HG02759 (cell line): ENCODE measurements around the gene C4BPA.

Experiments used
- ATAC-seq: cut with Tn5 transposase; IDR thresholded peaks from one replicate; pipeline ENCODE4 v1.9.1; 2021; ENCODE audit warnings: mild to moderate bottlenecking, moderate library complexity; ENCODE audit not compliant: unreplicated experiment

The C4BPA gene

DNA sequence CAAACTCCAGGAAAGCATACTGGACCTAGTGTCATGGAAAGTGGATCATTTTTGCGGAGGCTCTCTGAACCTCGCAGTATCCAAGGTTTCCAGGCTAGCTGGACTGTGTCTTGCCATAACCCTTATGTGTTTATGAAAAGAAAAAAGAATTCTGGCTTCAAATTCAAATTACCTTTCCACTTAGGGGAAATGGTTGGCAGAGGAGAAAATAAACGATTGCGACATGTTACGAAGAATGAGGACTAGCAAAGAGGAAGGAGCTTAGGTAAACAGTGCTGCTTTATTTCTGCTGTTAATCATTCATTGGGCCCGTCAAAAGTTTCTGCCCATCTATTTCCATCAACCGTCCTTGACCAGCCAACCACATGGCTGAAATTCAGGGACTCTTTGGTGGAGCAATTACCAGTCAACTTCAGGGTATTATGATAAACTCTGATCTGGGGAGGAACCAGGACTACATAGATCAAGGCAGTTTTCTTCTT lies at the start of gene C4BPA:
Gene C4BPA (plus strand): TSS at position 342 of the 482 bp plus-strand sequence. CDS start 8,793 bp downstream, outside the sequence.
- no peak for ATAC-seq

DNA sequence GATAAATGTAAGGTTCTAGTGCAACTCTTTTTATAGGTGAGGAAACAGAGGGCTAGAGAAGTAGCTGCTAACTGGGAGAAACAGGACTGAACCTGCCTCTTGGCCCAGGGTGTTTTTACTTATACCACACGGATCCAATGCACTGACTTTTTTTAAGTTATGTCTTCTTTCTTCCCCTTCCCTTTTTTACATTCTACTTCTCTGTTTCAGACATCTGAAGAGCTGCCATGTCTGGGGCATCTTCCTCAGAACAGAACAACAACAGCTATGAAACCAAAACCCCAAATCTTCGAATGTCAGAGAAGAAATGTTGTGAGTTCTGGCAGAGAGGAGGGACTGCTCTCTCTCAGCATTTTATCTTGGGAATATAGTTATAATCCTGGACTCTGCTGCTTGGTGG lies 49.5 kb upstream of the C4BPA start:
- ATAC-seq, result no peak

DNA sequence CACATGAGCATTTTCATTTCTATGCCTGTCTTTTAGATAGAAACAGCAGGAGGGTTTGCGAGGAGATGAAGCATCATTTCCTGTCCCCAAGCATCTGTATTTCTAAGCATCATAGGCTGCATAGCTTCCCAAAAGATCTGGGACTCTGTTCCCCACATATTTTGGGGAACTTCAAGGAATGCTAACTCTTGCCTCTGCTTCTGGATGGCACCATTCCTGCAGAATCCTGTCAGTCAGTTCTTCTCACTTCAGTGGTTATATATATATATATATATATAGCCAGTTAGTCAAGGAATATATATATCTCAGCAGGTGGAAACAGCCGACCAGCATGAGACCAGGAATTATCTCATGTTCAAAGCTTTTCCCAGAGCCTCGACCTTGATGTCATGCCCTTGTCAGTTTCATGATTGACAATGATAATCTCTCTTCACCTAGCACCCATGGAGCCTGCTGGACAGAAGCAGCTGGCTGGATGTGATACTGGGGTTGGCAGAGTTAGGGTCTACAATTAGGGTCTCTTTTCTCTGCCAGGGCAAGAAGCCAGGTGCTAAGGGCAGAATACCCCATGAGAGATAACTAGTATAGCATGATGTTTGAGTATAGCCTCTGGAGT lies 48.5 kb upstream of the C4BPA start:
- no peak for ATAC-seq

DNA sequence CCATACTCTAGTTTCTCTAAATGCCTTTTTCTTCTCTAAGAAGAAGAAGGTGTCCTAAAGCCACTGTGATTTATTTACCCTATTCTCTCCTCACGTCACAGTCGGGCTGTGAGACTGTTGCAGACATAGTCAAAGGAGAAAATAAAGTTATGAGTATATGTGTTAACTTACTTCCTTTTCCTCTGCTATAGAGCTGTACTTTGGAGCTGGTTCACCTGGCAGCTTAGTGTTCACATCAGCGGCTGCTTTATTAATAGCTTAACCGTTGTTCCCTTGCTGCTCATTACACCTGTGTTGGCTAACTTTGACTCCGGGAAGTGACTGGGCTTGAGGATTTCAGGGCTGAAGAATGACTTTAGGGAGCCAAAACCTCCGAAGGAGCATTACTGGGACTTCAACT lies 47.4 kb upstream of the C4BPA start:
- ATAC-seq, result no peak

DNA sequence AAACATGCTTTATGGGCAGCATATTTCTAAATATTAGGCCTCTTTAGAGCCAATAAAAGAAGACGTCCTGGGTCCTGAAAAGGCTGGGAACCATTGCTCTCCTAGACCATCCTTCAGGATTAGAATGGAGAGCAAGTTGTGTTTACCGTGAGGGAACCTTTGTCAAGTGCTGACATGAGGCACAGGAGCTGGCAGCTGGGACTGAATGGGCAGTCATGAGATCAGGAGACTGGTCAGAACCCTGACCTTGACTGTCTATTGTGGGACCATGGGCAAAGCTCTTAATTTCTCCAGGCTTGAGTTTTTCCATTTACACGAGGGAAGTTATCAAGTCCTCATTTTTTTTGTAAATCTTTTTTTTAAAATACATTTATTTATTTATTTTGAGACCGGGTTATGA lies 45.8 kb upstream of the C4BPA start:
- ATAC-seq, result no peak

DNA sequence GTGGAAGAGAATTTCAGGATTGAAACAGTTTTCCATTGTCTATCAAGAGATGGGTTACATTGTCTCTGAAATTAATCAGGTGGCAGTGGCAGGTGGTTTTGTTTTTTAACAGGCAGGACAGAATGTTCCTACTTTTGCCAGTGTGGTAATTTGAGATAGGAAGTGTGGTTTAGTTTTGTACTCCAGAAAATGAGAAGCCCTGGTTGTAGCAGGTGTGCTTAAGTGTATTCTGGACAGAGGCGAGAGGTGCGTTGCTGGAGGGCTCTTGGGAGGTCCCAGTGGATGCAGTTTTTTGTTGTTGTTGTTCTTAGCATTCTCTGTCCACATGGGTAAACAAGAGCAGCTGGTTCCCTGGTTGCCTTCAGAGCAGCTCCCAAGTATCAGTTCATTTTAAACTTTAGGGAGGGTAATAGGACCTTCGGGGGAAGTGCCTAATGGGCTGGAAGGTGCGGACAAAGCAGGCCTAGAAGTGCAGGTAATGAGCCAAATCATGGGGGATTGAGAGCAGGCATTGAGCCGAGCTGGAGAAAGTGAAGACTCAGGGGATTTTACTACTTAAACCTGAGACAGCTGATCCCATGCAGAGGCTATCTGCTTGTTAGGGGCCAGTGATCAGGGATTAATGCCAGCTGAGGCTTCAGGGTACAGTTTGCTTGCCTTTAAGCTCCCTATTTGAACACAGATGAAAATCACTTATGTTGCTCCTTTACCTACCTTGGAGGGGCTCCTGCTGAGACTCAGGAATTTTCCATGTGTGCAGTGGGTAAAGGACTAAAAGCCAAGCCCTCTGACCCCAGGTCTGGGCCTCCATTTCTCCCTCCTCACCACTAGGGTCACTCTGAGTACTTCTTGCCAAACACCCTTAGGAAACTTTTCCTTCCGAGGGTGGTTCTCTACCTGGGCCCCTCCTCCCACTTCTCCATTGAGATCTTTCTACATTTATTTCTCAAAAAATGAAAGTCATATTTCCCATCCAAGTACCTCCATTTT lies 44.9 kb upstream of the C4BPA start:
- no peak for ATAC-seq

DNA sequence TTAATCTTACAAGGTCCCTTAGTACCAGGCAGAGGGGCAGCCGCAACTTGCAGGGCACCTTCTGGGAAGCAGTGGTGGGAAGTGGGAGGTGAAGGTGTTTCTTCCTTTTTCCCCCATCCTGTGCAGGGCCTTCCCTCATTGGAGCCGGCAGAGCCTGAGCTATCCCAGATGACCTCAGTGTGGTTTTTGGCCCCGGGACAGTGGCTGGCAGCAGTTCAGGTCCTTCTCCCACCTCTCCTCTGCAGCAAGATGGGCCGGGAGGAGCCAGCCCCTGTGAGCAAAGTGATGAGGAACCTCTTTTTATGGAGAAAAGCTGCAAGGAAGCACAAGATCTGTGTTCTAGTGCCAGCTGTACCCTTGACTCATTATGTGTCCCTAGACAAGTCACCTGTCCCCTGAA lies 44.2 kb upstream of the C4BPA start:
- ATAC-seq, result no peak

DNA sequence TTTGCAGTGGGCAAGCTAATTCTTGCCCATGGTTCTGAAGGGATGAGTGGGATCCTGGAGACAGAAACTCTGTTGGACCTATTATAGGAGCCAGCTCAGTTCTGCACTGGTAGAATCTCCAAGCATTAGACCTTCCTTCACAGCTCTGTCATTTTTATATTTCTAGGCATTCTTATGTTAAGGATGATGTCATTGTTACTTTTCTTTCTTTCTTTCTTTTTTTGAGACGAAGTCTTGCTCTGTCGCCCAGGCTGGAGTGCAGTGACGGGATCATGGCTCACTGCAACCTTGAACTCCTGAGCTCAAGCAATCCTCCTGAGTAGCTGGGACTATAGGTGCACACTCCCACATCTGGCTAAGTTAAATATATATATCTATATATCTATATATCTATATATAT lies 43.4 kb upstream of the C4BPA start:
- no peak for ATAC-seq

DNA sequence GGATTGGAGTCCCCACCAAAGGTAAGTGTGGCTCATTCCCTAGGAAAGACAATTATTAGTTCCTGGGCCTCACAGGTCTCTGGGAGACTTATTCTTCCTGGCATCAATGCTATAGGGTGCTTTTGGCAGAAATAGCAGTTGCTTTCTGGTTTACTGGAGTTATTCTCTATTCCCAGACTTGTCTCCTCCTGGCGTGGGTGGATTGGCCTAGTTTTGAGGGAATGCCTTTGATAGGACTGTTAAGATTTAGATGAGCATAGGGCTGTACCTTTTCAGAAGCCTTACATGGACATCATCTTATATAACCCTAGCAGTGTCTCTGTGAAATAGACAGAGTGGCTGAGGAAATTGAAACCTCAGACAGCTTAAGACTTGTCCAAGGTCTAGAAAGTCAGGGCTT lies 42.0 kb upstream of the C4BPA start:
- no peak for ATAC-seq

DNA sequence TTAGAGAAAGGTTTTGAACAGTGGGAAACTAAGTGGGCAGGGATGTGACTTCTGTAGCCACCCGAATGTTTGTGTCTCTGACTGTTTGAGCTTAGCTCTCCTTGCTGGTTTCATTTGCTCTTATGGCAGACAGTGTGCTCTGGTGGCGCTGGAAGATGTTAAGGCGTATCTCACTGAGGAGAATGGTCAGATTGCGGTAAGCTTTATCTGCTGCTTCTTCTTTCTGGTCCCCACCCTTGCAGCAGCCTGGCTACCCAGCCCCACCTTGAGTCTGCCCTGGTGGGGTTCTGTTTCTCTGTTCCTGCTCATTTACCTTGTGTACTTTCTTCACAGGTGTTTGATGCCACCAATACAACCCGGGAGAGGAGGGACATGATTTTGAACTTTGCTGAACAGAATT lies 41.0 kb upstream of the C4BPA start:
- no peak for ATAC-seq

DNA sequence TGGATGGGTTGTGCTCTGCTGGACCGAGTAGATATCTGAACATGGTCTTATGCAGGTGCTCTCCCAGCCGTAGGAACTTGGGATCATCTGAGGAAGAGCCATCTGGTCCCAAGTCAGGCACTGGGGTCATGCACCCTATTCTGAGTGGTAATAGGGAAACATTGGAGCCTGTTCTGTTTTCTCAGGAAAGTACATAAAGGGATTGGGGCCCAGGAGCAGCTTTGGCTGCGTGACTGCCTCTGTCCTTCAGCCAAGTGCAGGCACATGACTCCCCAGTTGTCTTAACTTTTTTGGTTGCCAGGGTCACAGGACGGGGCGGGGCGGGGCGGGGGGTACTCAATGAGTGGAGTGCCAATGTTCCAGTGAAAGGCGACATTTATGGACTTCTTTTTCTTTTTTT lies 39.5 kb upstream of the C4BPA start:
- no peak for ATAC-seq

DNA sequence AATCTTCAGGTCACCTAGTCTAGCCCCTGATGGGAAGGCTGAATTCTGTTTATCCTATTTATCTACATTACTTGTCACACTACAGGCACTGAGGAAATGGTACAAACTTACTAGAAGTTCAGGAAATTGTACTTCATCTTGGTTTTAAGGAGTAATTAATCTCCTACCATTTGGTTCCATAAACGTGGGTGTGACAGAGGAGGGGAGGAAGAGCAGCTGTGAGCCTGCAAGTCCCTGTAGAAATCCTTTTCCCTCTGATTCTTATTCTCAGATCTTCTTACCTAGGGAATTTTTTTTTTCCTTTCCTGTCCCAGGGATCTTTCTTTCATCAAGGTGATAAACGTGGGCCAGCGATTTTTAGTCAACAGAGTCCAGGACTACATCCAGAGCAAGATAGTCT lies 36.8 kb upstream of the C4BPA start:
- no peak for ATAC-seq

DNA sequence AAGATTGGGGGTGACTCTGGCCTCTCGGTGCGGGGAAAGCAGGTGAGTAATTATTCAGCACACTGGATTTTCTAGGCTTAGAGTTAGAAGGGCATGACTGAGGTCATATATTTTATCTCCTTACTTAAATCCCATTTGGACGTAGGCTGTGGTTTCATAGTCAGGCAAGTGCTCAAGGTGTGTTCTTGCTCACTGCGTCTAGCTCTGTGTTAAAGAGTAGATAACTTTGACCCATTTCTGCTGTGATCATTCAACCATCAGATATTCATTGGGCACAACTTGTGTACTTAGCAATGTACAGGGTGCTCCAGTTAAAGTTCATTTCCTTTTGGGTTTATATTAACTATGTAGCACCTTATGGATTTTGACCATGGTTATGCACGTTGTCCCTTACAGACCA lies 36.4 kb upstream of the C4BPA start:
- no peak for ATAC-seq

DNA sequence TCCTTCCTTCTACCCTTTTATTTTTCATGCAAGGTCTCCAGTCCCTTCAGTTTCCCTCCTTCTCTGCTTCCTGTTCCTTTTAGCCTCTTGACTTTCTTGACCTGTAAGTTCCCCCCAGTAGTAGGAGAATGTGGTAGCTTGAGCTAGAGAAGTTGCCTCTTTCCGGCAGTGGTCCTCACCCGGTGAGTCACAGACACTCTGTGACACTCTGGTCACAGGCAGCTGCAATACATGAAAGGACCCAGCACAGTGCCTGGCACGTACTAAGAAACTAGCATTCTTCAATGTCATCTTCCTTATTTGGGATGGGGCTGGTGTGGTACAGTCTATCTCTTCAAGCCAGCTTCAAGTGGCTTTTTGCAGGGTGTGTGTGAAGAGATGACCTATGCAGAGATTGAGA lies 35.0 kb upstream of the C4BPA start:
- no peak for ATAC-seq

DNA sequence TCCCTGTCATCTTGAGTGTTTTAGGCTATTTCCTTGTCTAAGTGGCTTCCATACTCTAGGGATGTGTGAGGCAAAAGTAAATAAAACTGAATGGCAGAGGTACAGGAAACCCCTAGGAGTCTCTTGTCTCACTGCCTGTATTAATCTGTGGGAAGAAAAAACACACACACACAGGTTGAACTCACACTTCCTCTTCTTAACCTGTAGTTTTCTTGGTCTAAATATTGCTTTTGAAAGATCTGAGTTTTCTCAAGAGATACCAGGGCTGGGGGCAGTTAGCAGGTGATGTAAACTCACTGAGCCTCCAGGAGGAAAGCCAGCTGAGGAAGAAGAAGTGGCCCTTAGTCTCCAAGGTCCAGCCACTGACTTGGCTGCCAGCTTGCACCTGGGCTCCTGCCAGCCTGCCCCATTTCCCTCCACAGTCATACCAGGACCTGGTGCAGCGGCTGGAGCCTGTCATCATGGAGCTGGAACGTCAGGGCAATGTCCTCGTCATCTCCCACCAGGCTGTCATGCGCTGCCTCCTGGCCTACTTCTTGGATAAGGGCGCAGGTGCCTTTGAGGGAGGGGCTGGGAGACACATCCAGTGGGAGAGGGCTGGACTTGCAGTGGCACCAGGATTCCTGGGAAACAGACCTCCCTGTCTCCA lies 34.1 kb upstream of the C4BPA start:
- ATAC-seq, result no peak

DNA sequence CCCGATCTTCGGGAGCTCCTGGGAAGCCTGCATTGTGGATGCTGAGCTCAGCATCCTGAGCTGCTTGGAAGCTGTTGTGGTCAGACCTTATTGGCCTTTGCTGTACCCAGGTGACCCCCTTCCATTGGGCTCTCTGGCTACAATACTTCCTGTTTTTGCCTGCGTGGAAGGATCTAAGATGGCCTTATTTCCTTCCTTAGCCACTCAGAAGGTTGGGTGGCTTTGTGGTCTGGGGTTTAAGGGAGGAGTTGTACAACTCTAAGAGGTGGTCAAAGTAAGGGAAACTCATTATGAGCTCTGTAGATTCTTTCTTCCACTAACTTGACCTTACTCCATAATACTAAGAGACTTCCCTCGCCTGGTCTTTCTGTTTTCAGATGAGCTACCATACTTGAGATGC lies 33.2 kb upstream of the C4BPA start:
- ATAC-seq, result no peak

DNA sequence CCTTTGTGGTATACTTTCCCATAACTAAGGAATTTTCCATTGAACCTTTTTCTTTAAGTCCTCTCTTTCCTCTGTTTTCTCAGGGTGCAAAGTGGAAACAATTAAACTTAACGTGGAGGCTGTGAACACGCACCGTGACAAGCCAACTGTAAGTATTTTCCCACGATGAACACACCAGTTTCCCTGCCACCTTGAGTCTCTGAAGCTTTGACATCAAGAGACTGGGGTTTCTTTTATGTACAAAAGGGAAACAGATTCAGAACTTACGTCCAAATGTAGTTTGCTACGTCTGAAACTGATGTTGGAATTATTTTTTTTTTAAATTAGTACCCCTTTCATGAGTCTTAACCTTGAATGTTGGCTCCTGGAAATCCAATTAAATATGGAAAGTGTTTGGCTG lies 32.6 kb upstream of the C4BPA start:
- no peak for ATAC-seq

DNA sequence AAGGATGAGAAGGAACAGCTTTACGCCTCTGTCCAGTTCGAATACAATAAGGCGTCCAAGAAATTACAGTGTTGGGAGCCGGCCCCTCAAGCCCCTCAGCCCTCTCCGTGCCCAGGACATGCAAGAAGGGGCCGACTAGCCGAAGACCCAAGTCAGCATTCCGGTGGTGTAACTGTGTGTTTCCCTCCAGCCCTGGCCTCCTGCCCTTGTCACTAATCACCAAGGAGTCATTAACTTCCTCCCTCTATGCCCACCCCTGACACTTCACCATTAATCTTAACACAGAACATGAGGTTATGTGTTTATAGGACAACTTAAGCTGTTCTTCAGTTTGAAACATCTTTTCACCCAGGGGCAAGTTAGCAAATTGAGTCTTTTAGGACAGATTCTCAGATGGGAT lies 31.8 kb upstream of the C4BPA start:
- no peak for ATAC-seq

DNA sequence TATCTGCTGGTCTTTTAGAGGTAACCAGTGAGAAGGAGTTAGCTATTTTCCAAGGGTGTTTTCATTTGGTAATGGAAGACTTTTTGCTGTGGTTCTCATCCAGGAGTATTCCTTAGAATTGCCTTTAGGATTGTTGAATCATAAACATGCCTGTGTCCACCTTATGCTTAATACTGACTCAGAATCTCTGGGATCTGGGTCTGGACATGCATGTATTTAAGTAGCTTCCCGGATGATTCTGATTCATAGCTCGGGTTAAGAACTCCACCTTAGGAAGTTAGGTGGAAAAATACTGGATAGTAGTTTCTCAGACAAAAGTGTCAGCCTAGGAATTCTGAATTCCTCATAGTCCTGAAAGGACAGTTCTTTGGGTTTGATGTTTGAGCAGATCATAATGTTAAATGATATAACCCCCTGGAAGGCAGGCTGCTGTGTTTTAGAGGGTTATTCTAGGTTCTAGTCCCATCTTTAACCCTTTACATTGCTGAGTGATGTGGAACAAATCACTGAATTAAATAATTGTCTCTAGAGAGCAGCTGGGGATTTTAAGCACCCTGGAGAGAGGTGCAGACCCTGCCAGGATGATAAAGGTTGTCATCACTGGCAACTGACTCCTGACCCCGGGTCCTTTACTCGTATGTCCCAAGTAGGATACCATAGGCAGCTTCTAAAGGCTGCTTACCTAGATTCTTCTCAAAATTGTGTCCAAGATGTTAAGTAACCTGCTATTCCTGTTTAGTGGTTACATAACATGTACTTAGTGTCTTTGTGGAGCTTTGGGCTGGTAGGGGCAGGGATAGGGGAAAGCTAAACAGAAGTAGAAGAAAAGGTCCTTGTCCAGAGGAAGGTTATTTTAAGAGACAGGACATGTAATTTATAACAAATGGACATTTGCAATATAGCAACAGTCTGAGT lies 29.9 kb upstream of the C4BPA start:
- ATAC-seq, result no peak

DNA sequence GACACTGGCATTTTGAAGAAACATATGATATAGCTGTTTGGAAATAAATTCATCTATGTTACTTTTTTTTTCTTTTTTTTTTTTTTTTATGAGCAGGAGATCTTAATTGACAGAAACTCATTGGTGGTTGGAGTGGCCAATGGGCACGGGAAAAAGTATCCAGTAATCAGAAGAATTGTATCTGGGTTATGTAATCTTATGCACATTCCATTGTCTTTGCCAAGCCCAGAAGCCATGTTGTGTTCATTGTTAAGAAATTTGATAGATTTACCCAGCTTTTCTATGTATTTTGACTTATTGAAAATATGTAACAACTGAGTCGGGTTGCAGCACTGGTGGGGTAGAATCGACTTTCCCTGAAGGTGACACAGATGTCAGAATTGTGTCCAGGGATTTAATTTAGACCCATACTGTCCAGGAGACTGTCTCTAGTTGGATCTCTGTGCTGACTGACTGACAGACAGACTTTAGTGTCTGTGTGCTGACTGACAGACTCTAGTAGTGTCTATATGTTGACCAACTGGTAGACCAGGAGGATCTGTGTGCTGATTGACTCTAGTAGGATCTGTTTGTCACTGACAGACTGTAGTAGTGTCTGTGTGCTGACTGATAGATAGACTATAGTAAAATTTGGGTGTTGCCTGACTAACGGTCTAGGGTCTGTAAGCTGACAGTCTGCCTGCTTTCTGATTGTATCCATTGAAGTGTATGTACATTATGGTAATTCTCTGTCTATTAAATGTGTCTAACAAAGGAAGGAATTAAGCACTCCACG lies 27.7 kb upstream of the C4BPA start:
- ATAC-seq, result no peak
